HepG2 (cell line): ENCODE data around the gene ATP11A. TPM values are rescaled to one million over a fixed set of nuclear protein-coding genes. Genes with fewer than 3 reads are reported as not detected.
A peak's percentile ranks its signal among the peaks of the same experiment; 100 is the strongest.

Experiments
- FOXK2 ChIP-seq: fragments of 450-650 bp; IDR thresholded peaks from 2 replicates; pipeline ENCODE4 v1.6.1; 2016
- GMEB2 ChIP-seq: IDR thresholded peaks from 2 replicates; pipeline ENCODE4 v1.6.1; 2016; ENCODE audit warnings: missing biosample characterization, missing genetic modification reagents, low read depth
- HCFC1 ChIP-seq: fragments of 150-350 bp; IDR thresholded peaks from 2 replicates; pipeline ENCODE4 v1.6.1; 2014; ENCODE audit warnings: low read depth, low read length
- HOXA3 ChIP-seq: sonication (generic); formaldehyde crosslinking; IDR thresholded peaks from 2 replicates; pipeline ENCODE4 v1.5.0; 2020; ENCODE audit warnings: missing genetic modification reagents
- JARID2 ChIP-seq: sonication (generic); formaldehyde crosslinking; IDR thresholded peaks from 2 replicates; pipeline ENCODE4 v1.8.1; 2023; ENCODE audit warnings: missing genetic modification reagents, inconsistent platforms; ENCODE audit not compliant: insufficient replicate concordance
- PHF20 ChIP-seq: sonication (generic); formaldehyde crosslinking; IDR thresholded peaks from 2 replicates; pipeline ENCODE4 v1.5.0; 2020; ENCODE audit warnings: mild to moderate bottlenecking, missing genetic modification reagents
- RNF219 ChIP-seq: sonication (generic); formaldehyde crosslinking; IDR thresholded peaks from 2 replicates; pipeline ENCODE4 v1.5.0; 2020; ENCODE audit warnings: mild to moderate bottlenecking, missing genetic modification reagents
- SP5 ChIP-seq: IDR thresholded peaks from 2 replicates; pipeline ENCODE4 v1.6.1; 2016; ENCODE audit warnings: low read depth, borderline replicate concordance
- ZNF251 ChIP-seq: sonication (generic); formaldehyde crosslinking; IDR thresholded peaks from 2 replicates; pipeline ENCODE4 v1.9.0; 2021; ENCODE audit warnings: mild to moderate bottlenecking, missing genetic modification reagents
- ZNF318 ChIP-seq: sonication (generic); formaldehyde crosslinking; IDR thresholded peaks from 2 replicates; pipeline ENCODE4 v1.4.0; 2020; ENCODE audit warnings: mild to moderate bottlenecking, missing genetic modification reagents
- polyA plus RNA-seq, 8 experiments: library from polyadenylated mRNA; depleted of rRNA in 3 of 8; stranded (reverse) in 7 of 8; unstranded in 1 of 8; fragments of >200 nt; fragmentation: Illumina TruSeq in 4 of 8; extraction: Trizol in 4 of 8; gene quantifications; 2 replicates each; pipeline versions ENCODE4 v1.2.1 to v1.2.3, GENCODE V29; 2011 to 2016; ENCODE audit warnings: low read depth in 4 of 8, missing spikeins in 1 of 8, mixed read lengths in 1 of 8; ENCODE audit not compliant: insufficient read depth in 1 of 8
- total RNA-seq, 5 experiments: library from RNA; depleted of rRNA; stranded (reverse); fragments of >200 nt; fragmentation: Illumina TruSeq; extraction: Trizol; gene quantifications; 2 replicates each; pipeline ENCODE4 v1.2.3, GENCODE V29; 2016; ENCODE audit warnings: low read depth in 1 of 5
- TF ChIP-seq, protein P1 (sequence below), 2 experiments: sonication (generic) in 1 of 2; formaldehyde crosslinking in 1 of 2; IDR thresholded peaks; 2 replicates each; pipeline versions ENCODE4 v1.5.1 to v1.6.1; 2011 to 2020; ENCODE audit warnings: borderline replicate concordance in 1 of 2, low read depth in 1 of 2, low read length in 1 of 2, mild to moderate bottlenecking in 1 of 2, missing genetic modification reagents in 1 of 2, moderate library complexity in 1 of 2
- TF ChIP-seq, protein P2 (sequence below): sonication (generic); formaldehyde crosslinking; IDR thresholded peaks from 2 replicates; pipeline ENCODE4 v1.8.0; 2022; ENCODE audit warnings: missing genetic modification reagents, mild to moderate bottlenecking, inconsistent platforms, borderline replicate concordance

The ATP11A gene
- total and polyA plus RNA-seq, 2 of the 13 experiments (the other 11 are each of a cell fraction or from before 2014, with no cell fraction given) = 18.4 to 20.1 TPM

GRCh38 chr13:112894673-112895481 lies 205.0 kb downstream of the ATP11A start (continued):
- TF ChIP-seq, protein P1, sequence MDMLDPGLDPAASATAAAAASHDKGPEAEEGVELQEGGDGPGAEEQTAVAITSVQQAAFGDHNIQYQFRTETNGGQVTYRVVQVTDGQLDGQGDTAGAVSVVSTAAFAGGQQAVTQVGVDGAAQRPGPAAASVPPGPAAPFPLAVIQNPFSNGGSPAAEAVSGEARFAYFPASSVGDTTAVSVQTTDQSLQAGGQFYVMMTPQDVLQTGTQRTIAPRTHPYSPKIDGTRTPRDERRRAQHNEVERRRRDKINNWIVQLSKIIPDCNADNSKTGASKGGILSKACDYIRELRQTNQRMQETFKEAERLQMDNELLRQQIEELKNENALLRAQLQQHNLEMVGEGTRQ (IDR thresholded peaks at IDR 0.05; ENCODE audit: low read depth, low read length) = no peak
- TF ChIP-seq, protein P1 (CRISPR knock-in tag; IDR thresholded peaks at IDR 0.05; ENCODE audit: borderline replicate concordance) = no peak
- TF ChIP-seq, protein P2, sequence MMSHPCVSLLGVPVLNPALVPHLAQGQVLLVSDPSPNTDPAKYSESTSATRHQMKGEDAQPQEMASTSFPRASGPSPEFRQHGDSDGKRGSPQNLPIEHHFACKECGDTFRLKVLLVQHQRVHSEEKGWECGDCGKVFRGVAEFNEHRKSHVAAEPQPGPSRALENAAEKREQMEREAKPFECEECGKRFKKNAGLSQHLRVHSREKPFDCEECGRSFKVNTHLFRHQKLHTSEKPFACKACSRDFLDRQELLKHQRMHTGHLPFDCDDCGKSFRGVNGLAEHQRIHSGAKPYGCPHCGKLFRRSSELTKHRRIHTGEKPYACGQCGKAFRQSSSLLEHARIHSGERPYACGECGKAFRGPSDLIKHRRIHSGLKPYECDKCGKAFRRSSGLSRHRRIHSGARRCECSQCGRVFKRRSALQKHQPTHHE (CRISPR knock-in tag) = 0 out of 2 replicates have a peak, but pooled peaks have one; percentile 45
- TF ChIP-seq JARID2 (CRISPR knock-in tag) (no peak), ZNF318 (CRISPR knock-in tag) (no peak), GMEB2 (CRISPR knock-in tag) (no peak), ZNF251 (CRISPR knock-in tag) (no peak), FOXK2 (no peak), HOXA3 (CRISPR knock-in tag) (peak; percentile 57), SP5 (CRISPR knock-in tag) (peak; percentile 74), HCFC1 (no peak), PHF20 (no peak; the same call in 1 of the 2 replicates), RNF219 (CRISPR knock-in tag) (no peak)
